AG08395 (cell line): ENCODE measurements around the gene PSMD8.
"Not testable (repeated sequence)": the region's sequence is repeated elsewhere in the genome, so short reads cannot be mapped to it uniquely, and the experiment has no call there.

Experiments used
- DNase-seq: peaks from one replicate; pipeline ENCODE4 v3.0.0; 2012; ENCODE audit warnings: mixed read lengths, low spot score

PSMD8 gene

DNA sequence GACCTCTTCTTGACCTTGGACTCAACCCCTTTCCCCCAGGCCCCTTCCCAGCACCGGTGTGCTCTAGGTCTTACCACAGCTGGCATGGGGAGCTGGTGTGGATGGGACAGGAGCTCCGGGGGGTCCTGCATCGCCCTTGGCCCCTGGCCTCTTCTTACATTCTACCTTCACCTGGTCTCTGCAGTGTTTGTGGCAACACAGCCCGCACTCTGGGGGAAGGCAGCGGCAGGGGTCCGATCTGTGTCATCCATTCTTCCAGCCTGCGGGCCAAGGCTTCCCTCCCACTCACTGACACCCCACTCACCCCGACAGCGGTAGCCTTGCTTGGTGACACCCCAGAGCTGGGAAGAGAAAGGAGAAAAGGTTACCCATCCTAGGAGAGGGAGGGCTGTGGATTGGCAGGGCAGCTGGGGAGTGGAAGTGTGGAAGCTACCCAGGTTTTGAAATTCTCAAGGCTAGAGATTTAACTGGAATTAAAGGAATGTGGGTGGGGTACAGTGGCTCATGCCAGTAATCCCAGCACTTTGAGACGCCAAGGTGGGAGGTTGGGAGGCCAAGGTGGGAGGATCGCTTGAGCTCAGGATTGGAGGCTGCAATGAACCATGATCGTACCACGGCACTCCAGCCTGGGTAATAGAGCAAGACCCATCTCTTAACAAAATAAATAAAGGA lies 36.8 kb downstream of the PSMD8 start:
- DNase-seq, result no peak

DNA sequence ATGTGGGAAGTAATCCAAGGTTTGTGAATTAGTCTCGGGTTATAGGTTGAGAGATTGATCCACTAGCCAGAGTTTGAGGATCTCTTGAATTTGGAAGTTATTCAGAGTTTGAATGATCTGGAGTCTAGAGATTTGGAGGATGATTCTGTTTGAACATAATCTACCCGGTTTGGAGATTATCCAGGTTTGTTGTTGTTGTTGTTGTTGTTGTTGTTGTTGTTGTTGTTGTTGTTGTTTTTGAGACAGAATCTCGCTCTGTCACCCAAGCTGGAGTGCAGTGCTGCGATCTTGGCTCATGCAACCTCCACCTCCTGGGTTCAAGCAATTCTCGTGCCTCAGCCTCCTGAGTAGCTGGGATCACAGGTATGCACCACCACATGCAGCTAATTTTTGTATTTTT lies 37.5 kb downstream of the PSMD8 start:
- not testable (repeated sequence) for DNase-seq

DNA sequence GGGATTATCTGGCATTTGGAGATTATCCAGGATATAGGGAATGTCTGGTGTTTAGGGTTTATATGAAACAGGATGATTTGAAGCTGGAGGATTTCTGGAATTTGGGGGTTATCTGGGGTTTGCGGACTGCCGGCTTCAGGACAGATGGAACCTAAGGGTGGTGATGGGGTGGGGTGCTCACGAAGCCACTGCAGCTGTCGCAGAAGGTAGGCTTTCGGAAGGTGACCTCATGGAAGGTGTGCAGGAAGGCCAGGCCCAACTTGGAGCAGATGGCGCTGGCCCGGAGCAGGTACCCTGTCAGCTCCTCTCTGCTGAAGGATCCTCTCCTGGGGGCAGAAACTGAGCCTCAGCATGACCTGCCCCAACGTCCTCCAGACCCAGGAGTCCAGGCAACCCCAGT lies 38.1 kb downstream of the PSMD8 start:
- no peak for DNase-seq

DNA sequence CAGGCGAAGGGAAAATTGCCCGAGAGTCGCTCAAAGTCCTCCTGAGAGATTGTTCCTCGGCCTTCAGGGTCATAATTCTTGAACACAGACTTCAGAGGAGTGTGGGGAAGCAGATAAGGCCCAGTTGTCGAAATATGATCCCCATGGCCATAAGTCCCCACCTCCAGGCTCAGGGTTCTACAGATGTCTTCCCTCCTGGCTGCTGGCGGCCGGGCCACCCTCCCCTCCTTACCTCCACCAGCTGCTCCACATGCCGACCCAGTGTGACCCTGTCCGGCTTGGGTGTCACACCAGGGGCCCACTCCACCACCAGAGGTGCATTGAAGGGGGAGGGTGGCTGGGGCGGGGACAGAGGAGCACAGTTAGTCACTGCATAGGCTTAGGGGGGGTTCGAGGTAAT lies 38.6 kb downstream of the PSMD8 start:
- DNase-seq, result no peak

DNA sequence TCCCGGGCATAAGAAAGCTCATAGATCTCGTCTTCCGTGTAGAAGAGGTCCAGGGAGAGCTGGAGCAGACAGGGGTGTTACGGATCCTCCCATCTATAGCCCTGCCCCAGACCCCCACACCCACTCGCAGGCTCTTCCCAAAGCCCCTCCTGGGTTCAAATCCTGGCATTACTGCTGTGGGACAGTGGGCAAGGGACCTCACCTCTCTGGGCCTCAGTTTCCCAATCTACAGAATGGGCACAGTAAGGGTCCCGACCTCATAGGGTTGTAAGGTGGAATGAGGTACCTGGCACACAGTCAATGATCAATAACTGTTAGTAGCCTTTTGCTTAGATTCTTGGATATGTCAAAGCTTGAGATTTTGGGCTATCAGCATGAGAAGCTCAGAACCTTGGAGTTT lies 39.0 kb downstream of the PSMD8 start:
- no peak for DNase-seq

DNA sequence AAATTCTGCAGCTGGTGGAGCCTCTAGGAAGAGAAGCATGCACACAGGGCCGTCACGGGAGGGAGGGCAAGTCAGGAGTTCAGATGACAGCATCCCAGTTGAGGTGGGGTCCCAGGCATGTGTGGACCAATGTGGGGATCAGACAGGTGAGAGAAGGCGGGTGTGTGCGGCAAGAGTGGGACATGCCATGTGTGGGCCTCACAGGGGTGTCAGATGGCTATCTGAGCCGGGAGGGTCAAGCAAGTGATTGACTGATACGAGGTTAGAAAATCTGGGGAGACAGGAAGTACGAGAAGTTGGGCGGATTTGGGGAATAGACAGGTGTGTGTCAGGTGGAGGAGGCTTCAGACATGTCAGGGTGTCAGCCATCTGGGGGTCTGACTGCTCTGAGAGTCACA lies 42.8 kb downstream of the PSMD8 start:
- DNase-seq, result no peak

DNA sequence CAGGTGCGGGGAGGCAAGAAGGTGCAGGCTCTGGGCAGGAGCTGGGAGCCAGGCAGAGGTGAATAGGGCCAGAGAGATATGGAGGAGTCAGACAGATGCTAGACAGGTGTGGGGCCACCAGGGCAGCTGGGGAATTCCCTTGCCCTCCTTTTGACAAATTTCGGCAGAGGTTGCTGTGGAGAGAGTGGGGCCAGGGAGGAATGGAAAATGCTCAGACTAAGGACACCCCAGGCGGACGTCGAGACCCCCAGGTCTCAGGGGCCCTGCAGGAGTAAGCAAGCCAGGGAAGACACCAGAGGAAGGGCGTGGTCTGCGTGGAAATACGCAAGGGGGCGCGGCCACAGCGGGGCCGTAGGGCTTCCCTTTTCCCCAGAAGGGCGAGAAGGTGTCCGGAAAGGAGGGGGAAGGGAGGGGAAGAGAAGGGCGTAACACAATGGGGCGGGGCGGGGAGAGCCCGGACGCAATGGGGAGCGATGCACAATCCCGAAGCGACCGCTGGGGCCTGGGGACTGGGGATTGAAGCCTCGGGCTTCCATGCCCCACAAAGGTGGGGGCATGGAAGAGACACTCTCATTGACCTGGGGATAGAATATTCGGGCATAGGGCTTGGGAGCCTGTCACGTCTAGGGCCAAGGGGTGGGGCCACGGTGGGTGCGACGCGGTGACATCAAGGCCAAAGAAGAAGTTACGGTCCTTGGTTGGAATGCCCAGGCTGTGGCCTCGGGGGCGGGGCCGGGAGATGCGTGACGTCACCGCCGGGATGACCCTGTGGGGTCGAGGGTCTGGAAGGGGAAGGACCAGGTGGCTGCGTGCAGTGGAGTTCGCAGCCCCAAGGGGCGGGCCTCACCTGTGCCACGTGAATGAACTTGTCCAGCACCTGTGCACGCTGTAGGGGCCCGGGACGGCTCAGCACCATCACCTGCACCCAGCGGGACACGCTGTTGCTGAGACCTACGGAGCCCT lies 43.5 kb downstream of the PSMD8 start:
- DNase-seq, result peak; percentile 22

DNA sequence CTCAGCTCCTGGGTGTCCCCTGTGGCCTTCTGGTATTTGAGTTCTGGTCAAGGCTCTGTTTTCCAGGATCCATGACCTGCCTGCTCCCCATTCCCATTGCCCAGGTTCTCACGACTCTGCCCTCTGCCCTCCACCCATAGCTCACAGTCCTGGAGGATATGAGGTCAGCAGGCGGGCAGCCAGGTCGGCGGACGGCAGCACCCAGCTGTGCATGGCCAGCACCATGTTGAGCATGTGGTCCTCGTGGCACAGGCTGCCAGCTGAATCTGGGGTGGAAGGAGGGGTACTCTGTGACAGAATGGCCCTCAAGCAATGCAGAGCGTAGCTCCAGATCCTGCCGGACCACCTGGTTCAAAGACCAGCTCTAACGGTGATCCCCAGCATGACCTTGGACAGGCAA lies 46.6 kb downstream of the PSMD8 start:
- no peak for DNase-seq

DNA sequence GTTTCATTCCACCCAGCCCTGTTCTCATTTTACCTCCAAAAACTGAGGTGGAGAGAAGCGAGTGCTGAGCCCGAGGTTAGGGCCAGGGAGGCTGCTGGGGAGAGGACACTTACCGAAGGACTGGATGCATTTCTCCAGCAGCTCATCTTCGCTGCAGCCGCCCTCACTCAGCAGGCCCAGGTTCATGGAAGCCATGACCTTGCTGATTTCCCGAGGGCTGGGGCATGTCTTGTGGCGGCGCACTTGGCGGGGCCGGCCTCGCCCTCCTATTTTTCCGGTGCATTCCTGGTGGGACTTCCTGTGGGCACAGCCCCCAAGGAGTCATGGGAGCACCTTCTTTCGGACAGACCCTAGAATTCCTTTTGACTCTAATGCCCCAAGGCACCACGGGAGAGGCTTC lies 47.5 kb downstream of the PSMD8 start:
- no peak for DNase-seq

DNA sequence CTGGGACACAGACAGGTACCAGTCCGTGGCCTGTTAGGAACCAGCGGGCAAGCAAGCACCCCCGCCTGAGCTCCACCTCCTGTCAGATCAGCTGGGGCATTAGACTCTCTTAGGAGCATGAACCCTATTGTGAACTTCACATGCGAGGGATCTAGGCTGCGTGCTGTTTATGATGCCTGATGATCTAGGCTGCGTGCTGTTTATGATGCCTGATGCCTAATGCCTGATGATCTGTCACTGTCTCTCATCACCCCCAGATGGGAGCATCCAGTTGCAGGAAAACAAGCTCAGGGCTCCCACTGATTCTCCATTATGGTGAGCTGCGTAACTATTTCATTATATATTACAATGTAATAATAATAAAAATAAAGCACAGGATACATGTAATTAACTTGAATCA lies 48.1 kb downstream of the PSMD8 start:
- DNase-seq, result no peak

DNA sequence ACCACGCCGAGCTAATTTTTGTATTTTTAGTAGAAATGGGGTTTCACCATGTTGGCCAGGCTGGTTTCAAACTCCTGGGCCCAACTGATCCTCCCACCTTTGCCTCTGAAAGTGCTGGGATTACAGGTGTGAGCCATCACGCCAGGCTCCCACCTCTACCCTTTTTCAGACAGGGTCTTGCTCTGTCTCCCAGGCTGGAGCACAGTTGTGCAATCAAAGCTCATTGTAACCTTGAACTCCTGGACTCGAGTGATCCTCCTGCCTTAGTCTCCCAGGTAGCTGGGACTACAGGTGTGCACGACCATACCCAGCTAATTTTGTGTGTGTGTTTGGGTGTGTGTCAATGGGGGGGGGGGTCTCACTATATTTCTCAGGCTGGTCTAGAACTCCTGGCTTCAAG lies 49.9 kb downstream of the PSMD8 start:
- DNase-seq, result no peak

DNA sequence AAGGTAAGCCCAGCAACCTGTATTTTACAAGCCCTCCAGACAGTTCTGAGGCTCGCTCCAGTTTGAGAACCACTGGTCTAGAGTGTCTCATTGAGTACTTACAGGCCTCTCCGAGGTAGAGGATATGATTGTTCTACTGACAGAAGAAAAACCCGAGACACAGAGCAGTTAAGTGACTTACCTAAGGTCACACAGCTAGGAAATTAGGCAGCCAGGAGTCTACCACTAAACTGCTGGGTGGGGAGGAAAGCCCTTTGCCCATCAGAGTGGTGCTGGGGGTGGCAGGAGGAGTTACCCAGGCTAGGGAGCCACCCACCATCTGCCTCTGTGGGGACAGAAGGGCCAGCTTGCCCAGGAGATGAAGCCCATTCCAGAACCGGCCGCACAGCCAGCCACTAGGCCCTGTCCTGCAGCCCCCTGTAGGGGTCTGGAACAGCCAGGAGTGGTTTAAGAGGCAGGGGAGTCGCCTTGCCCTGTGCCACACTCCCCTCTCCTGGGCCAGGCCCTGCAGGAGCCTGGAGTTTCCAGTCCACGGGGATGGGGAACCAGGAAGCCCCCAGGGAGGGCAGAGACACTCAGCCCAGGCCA lies 50.9 kb downstream of the PSMD8 start:
- DNase-seq, result no peak

DNA sequence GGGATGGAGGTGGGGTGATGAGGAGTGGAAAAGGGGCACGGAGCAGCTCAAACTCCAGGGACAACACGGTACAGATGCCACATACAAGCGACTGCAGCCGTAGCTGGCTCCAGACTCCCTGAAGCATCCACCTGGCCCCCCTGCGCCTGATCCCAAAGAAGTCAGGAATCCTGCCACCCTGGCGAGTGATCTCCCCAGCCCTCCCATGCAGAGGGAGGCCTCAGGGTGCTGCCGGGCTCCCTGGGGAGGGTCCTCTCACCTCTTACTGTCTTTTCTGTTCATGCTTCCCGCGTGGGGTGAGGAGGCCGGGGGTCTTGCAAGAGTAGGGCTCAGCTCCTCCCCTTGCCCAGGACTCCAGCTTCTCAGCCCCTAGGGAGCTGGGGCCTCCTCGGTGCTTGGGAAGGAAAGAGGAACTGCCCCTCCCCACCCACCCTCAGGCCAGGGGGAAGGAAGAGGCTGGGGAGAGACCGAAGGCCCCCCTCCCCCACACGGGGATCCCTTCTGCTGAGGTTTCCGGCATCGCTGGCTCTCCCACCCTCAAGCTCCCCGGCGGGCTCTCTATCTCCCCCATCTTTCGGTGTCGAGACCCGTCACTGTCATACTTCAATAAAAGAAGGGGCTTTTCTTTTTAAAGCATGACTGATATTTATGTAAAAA lies 51.6 kb downstream of the PSMD8 start, which contains the start of gene RASGRP4:
Gene RASGRP4 (minus strand): TSS at position 410 of the 657 bp plus-strand sequence. CDS start 128 bp downstream, at position 282.
- no peak for DNase-seq

DNA sequence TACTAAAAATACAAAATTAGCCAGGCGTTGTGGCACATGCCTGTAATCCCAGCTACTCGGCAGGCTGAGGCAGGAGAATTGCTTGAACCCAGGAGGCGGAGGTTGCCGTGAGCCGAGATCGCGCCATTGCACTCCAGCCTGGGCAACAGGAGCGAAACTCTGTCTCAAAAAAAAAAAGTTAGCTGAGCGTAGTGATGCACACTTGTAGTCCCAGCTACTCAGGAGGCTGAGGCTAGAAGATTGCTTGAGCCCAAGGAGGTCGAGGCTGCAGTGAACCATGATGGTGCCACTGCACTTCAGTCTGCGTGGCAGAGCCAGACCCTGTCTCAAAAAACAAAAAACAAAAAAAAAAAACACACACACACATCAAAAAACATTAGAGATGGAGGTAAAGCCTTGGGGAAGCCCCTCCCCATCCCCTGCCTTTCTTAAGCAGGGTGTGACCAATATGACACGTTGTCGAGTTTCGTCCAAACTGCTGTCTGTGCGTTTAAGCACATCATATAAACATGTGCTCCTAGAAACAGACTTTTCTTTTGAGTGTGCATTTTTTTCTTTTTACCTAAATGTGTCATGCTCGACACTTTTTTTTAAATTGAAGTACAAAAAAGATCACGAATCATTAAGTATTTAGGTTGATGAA lies 52.8 kb downstream of the PSMD8 start:
- not testable (repeated sequence) for DNase-seq

DNA sequence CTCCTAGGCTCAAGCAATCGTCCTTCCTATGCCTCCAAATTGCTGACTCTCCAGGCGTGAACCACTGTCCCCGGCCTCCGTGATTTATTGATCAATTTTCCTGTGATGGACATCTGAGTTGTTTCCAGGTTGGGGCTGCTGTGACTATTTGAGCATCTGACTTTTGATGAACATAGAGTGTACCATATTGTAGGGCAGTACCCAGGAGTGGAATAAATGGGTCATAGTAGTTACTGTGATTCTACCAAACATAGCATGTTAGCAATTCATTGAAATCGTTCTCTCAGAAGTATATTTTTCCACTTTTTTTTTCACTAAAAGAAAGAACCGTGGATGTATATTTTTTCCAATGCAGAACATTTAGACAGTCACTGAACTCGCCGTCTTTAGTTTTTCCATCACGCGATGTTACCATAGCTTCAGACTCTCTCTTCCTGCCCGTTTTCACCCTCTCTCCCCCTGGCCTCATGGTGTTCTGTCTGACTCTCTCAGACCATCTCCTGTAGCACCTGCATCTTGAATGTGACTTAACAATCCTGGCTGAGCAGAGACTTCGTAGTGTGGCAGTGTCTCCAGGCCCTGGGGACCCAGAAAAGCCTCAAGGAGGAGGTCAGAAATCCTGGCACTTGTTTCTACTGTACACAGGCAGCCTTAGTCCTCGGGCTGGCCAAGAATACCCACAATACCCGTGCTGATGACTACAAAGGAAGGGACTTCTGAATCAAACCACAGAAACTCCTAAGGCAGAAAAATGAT lies 54.9 kb downstream of the PSMD8 start:
- DNase-seq, result no peak

DNA sequence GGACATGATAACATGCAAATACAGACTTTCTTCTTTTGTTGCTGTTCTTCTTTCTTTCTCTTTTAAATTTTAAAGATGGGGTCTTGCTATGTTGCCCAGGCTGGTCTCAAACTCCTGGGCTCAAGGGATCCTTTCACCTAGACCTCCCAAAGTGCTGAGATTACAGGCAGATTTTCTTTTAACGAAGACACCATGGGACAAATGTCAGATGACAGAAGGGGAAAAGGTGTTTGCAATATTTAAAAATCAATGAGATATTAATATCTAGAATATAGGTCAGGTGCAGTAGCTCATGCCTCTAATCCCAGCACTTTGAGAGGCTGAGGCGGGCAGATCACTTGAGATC lies 55.4 kb downstream of the PSMD8 start:
- no peak for DNase-seq

DNA sequence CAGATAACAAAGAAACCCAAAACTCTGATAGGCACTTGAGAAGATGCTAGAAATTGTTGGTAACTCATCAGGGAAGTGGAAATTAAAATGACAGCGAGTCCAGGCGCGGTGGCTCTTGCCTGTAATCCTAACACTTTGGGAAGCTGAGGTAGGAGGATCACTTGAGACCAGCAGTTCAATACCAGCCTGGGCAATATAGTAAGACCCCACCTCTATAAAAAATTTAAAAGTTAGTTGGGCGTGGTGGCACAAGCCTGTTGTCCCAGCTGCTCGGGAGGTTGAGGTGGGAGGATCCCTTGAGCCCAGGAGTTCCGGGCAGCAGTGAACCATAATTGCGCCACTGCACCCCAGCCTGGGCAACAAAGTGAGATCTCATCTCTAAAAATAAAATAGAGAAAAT lies 56.6 kb downstream of the PSMD8 start:
- DNase-seq, result no peak

DNA sequence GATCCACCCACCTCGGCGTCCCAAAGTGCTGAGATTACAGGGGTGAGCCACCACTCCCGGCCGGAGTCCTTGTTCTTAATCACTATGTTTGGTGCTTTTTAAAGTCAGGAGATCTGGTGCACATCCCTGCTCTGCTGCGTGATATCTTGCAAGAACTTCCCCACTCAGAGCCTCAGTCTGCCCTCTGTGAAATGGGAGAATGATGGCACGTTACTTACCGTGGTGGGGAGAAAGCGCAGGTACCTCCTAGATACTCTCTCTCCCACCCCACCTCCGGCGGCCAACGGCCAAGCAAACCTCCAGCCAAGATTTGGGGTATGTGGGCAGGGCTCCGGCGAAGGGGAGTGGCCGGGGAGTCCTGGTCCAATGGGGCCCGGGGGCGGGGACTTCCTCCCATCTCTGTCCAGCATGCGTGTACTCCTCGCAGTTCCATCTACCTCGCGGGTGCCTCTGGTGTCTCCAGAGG lies 58.9 kb downstream of the PSMD8 start, which contains the start of gene RYR1:
Gene RYR1 (plus strand): TSS at position 424 of the 466 bp plus-strand sequence. CDS start 139 bp downstream, outside the sequence.
- peak; percentile 73 for DNase-seq
